Fibroblast of villous mesenchyme (primary cell): Measurements from ENCODE around the gene OR5B21. TPM values are rescaled to one million over a fixed set of nuclear protein-coding genes. Genes with fewer than 3 reads are reported as not detected.

Experiments
- DNase-seq: peaks from one replicate; pipeline ENCODE4 v3.0.0-alpha.2; 2010; ENCODE audit warnings: low read depth
- H3K4me3 ChIP-seq: 2 replicates; pipeline ENCODE4 v1.5.1; 2011; ENCODE audit warnings: low read depth, mild to moderate bottlenecking, low read length
- CTCF ChIP-seq: IDR thresholded peaks from 2 replicates; pipeline ENCODE4 v1.5.1; 2012; ENCODE audit warnings: low read depth, mild to moderate bottlenecking, low read length; ENCODE audit not compliant: insufficient read depth
- total RNA-seq: library from RNA; depleted of rRNA; stranded (reverse); fragments of >200 nt; gene quantifications from 2 replicates; pipeline ENCODE4 v1.2.3, GENCODE V29; 2012

OR5B21 gene
- total RNA-seq, 1 donor: not detected

- TF ChIP-seq CTCF: no peak
- H3K4me3 ChIP-seq: no peak overlapping the region
- DNase-seq: peak; percentile 12
These were observed 17.2 kb upstream of the OR5B21 start for GRCh38 chr11:58525037-58525614.

GRCh38 chr11:58524232-58525036, 16.5 kb upstream of the OR5B21 start:
- peak overlapping the region; percentile 37 for H3K4me3 ChIP-seq
- TF ChIP-seq CTCF: peak; percentile 92

GRCh38 chr11:58513747-58514367, 6.0 kb upstream of the OR5B21 start:
- no peak overlapping the region for H3K4me3 ChIP-seq
- peak; percentile 68 for DNase-seq
- TF ChIP-seq CTCF: peak; percentile 75

More at GRCh38 chr11:58524232-58525036, 16.5 kb upstream of the OR5B21 start:
- peak; percentile 86 for DNase-seq

GRCh38 chr11:58511636-58512035, 3.7 kb upstream of the OR5B21 start:
- no peak for DNase-seq
- TF ChIP-seq CTCF: no peak

GRCh38 chr11:58509748-58510147, 1.8 kb upstream of the OR5B21 start:
- no peak overlapping the region for H3K4me3 ChIP-seq
- no peak for TF ChIP-seq CTCF
- DNase-seq: no peak

More at GRCh38 chr11:58511636-58512035, 3.7 kb upstream of the OR5B21 start:
- no peak overlapping the region for H3K4me3 ChIP-seq

- TF ChIP-seq CTCF: no peak
- H3K4me3 ChIP-seq: no peak overlapping the region
- DNase-seq: no peak
These were observed 909 bp upstream of the OR5B21 start for GRCh38 chr11:58508814-58509213.
